Subcutaneous adipose tissue (tissue), 4 donors: Measurements from ENCODE around the gene AKT1. TPM values are rescaled to one million over a fixed set of nuclear protein-coding genes. Genes with fewer than 3 reads are reported as not detected.

Experiments
- CTCF ChIP-seq: fragments of 450-650 bp; IDR thresholded peaks from one replicate; pipeline ENCODE4 v1.5.1; 2016; ENCODE audit warnings: low read depth, mild to moderate bottlenecking, control low read depth, antibody characterized with exemption, moderate library complexity
- total RNA-seq, 4 donors: library from RNA; depleted of rRNA; stranded (reverse); fragments of >200 nt; gene quantifications; one replicate each; pipeline ENCODE4 v1.1.0, GENCODE V29; 2016

The AKT1 gene
- total RNA-seq, 4 donors from 2014 or later: 70.9 to 264 (median 110) TPM

DNA sequence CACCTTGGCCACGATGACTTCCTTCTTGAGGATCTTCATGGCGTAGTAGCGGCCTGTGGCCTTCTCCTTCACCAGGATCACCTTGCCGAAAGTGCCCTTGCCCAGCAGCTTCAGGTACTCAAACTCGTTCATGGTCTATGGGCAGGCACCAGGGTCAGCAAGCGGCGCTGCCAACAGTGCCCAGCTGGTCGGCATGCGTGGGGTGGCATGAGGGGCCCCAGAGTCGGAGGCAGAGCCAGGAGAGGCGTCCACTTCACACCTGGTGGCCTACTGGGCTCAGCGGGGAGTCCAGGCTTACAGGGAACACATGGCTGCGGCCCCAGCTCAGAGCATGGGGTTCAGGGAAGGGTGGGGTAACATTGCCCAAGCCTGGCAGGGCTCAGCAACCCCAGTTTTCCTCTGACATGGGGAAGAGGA is 20.5 kb downstream of the AKT1 start:
- no peak for TF ChIP-seq CTCF

DNA sequence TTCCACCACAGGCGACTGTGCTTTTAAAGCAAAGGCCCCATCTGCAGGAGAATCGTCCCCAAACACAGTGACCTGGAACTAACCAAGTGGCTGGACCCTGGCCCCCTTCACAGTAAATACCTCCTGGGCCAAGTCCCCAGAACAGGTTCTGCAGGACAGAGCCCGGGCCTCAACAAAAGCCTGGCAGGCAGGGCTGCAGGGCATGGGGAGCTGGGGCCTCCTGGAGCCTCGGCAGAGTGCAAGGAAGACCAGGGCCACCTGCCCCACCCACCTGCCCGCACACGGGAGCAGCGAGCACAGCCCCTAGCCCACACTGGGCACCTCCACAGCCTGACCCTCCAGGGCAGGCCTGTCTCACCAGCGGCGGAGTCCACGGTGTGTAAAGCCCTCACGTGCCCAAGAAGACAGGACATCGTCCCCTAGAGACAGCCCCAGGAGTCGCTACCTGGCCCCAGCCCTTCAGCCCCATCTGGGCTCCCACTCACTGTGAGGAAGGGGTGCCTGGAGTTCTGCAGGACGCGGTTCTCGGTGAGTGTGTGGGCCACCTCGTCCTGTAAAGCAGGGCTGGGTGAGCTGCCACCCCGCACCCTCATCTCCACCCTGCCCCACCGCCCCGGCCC is 21.0 kb downstream of the AKT1 start:
- TF ChIP-seq CTCF: no peak

GRCh38 chr14:104773505-104774452 is 21.8 kb downstream of the AKT1 start:
- no peak for TF ChIP-seq CTCF

DNA sequence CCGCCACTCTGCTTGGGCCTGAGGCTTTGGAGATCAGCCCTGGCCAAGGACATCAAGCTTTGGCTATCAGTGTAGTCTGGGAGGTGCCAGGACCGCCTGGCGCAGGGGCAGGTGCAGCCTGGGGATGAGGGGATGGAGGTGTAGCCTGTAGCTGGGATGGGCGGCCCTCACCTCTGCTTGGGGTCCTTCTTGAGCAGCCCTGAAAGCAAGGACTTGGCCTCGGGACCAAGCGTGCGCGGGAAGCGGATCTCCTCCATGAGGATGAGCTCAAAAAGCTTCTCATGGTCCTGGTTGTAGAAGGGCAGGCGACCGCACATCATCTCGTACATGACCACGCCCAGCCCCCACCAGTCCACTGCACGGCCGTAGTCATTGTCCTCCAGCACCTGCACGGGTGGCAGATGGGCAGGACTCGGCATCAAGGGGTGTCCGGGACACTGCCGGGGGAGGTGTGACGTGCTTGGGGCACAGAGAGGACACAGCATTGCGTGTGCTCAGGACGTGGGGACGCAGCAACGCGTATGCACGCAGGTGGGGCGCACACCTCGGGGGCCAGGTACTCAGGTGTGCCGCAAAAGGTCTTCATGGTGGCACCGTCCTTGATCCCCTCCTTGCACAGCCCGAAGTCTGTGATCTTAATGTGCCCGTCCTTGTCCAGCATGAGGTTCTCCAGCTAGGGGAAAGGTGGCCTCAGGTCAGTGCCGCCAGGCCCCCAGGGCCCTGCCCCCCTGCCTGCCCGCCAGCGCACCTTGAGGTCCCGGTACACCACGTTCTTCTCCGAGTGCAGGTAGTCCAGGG is 22.6 kb downstream of the AKT1 start:
- no peak for TF ChIP-seq CTCF

GRCh38 chr14:104771918-104772706 is 23.4 kb downstream of the AKT1 start:
- TF ChIP-seq CTCF: no peak

- TF ChIP-seq CTCF: no peak
These were observed 24.2 kb downstream of the AKT1 start for GRCh38 chr14:104771374-104771773.
